Heart left ventricle (tissue), 13 donors: ENCODE data around the gene PCDH15.

Experiments used
- POLR2A ChIP-seq, 2 donors: fragments of 450-650 bp; IDR thresholded peaks; one replicate each; pipeline ENCODE4 v1.6.1; 2017; ENCODE audit warnings: antibody characterized with exemption in 2 of 2, mild to moderate bottlenecking in 2 of 2, moderate library complexity in 2 of 2
- TF ChIP-seq, protein P1 (sequence below), 12 donors: fragments of 200-600 bp; sonication (generic) in 4 of 12; IDR thresholded peaks; one replicate each; pipeline versions ENCODE4 v1.5.0 to v1.8.0; 2018 to 2022; ENCODE audit warnings: antibody characterized with exemption in 12 of 12, mild to moderate bottlenecking in 5 of 12
- donor health status: ischemic (EF 13 %, LVEDD 7.1; RV severe dilation, severe dysfunction).
- donor health status: DM: no; HTN: yes; CAD: no.
- donor health status: DM: no; HTN: no; CAD: no.
- donor health status: ischemic (EF 25% LVEDD 6.9; RV normal size, moderate dysfunction).
- donor health status: ischemic (EF 25% LVEDD 5.7; RV mildly dilated, moderate dysfunction).
- donor health status: ischemic (EF 35%, LVEDD 5.7; RV mildly dilated, moderate dysfunction).
- donor health status: nonischemic (EF 11% LVEDD 7.7; RV severe dilation, severe dysfunction).
- donor health status: DM: yes; HTN: yes; CAD: no.
- donor health status: PGD.
- donor health status: ischemic (EF 29% LVEDD 5.4; RV normal size, mild dysfunction).
- donor health status: nonischemic (EF 23%, LVEDD 6.1; RV moderate dilation, normal function).

DNA sequence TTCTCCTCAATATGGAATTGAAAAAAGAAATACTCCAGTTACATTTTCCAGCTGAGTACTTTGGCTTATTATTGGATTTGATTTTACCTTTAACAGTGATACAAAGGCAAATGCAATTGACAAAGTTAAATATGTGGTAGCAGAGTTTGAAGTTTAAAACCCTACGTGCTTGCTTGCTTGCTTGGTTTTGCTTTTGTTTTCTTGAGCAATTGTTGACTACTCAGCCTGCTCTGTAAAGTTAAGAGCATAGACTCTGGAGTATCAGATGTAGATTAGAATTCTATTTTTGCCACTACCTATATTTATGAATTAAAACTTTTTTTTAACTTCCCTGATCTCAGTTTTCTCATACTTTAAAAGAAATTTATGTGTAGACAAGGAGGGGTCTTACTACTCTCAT is 51.4 kb downstream of the PCDH15 start:
- TF ChIP-seq POLR2A (IDR thresholded peaks at IDR 0.05): no peak
- TF ChIP-seq, protein P1, sequence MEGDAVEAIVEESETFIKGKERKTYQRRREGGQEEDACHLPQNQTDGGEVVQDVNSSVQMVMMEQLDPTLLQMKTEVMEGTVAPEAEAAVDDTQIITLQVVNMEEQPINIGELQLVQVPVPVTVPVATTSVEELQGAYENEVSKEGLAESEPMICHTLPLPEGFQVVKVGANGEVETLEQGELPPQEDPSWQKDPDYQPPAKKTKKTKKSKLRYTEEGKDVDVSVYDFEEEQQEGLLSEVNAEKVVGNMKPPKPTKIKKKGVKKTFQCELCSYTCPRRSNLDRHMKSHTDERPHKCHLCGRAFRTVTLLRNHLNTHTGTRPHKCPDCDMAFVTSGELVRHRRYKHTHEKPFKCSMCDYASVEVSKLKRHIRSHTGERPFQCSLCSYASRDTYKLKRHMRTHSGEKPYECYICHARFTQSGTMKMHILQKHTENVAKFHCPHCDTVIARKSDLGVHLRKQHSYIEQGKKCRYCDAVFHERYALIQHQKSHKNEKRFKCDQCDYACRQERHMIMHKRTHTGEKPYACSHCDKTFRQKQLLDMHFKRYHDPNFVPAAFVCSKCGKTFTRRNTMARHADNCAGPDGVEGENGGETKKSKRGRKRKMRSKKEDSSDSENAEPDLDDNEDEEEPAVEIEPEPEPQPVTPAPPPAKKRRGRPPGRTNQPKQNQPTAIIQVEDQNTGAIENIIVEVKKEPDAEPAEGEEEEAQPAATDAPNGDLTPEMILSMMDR (IDR thresholded peaks at IDR 0.05): no peak
